ENCODE measurements around the gene TEK. TPM values are rescaled to one million over a fixed set of nuclear protein-coding genes. Genes with fewer than 3 reads are reported as not detected.
A peak's percentile ranks its signal among the peaks of the same experiment; 100 is the strongest.

Gene TEK
- total RNA-seq, 1 donor from 2014 or later: 2.3 TPM

GRCh38 chr9:27192291-27192960 is 83.4 kb downstream of the TEK start:
- peaks cover 8% of the 10 kb centered on the region for H3K9me3 Mint-ChIP-seq (ENCODE audit: unreplicated experiment)
- FAIRE-seq (no peak), DNase-seq (ENCODE audit: low read depth) (peak; percentile 61)
- H3K9me3 ChIP-seq (ENCODE audit: insufficient read depth, low read depth, low read length): no peaks in the 10 kb centered on the region
- H3K27ac ChIP-seq (ENCODE audit: low read depth, low read length): no peak overlapping the region
- no peaks in the 10 kb centered on the region for H3K36me3 Mint-ChIP-seq (ENCODE audit: low read depth, unreplicated experiment)
- TF ChIP-seq CTCF (IDR thresholded peaks at IDR 0.05; ENCODE audit: insufficient read depth, low read depth, low read length) (no peak), EZH2 (IDR thresholded peaks at IDR 0.05; ENCODE audit: insufficient read depth, low read length) (no peak)
- peaks cover 13% of the 10 kb centered on the region for H3K4me1 ChIP-seq (ENCODE audit: insufficient read depth, low read length)
- H3K9ac ChIP-seq (ENCODE audit: low read length): no peak overlapping the region
- no peak overlapping the region for H3K27ac Mint-ChIP-seq (ENCODE audit: unreplicated experiment)
- no peaks in the 10 kb centered on the region for H3K27me3 Mint-ChIP-seq (ENCODE audit: low read depth, unreplicated experiment)
- no peak overlapping the region for H3K4me3 Mint-ChIP-seq (ENCODE audit: unreplicated experiment)
- H3K4me1 Mint-ChIP-seq (ENCODE audit: low read depth, unreplicated experiment): peaks cover 27% of the 10 kb centered on the region
- no peaks in the 10 kb centered on the region for H3K36me3 ChIP-seq (ENCODE audit: insufficient read depth, low read length)
- no peak overlapping the region for H3K4me3 ChIP-seq (ENCODE audit: insufficient read depth, low read depth, low read length)
- H4K20me1 ChIP-seq (ENCODE audit: insufficient read depth, low read length): no peaks in the 10 kb centered on the region
- no peaks in the 10 kb centered on the region for H3K27me3 ChIP-seq (ENCODE audit: insufficient read depth, low read length)
- H2AFZ ChIP-seq (ENCODE audit: low read depth, low read length): no peak overlapping the region
- no peak overlapping the region for H3K4me2 ChIP-seq (ENCODE audit: low read length)
- no peaks in the 10 kb centered on the region for H3K79me2 ChIP-seq (ENCODE audit: insufficient read depth, low read length)

GRCh38 chr9:27193886-27194285 is 84.9 kb downstream of the TEK start:
- peaks cover 27% of the 10 kb centered on the region for H3K4me1 Mint-ChIP-seq (ENCODE audit: low read depth, unreplicated experiment)
- H3K9me3 ChIP-seq (ENCODE audit: insufficient read depth, low read depth, low read length): no peaks in the 10 kb centered on the region

More at GRCh38 chr9:27193886-27194285, 84.9 kb downstream of the TEK start:
- H2AFZ ChIP-seq (ENCODE audit: low read depth, low read length): no peak overlapping the region
- H3K4me3 ChIP-seq (ENCODE audit: insufficient read depth, low read depth, low read length): no peak overlapping the region
- DNase-seq (ENCODE audit: low read depth) (no peak), FAIRE-seq (no peak)
- Mint-ChIP-seq H3K36me3 (ENCODE audit: low read depth, unreplicated experiment) (no peaks in the 10 kb centered on the region), H3K9me3 (ENCODE audit: unreplicated experiment) (peaks cover 8% of the 10 kb centered on the region), H3K27ac (ENCODE audit: unreplicated experiment) (peak overlapping the region; percentile 93), H3K27me3 (ENCODE audit: low read depth, unreplicated experiment) (no peaks in the 10 kb centered on the region), H3K4me3 (ENCODE audit: unreplicated experiment) (no peak overlapping the region)
- H3K4me2 ChIP-seq (ENCODE audit: low read length): no peak overlapping the region
- no peaks in the 10 kb centered on the region for H4K20me1 ChIP-seq (ENCODE audit: insufficient read depth, low read length)
- H3K9ac ChIP-seq (ENCODE audit: low read length): no peak overlapping the region
- H3K4me1 ChIP-seq (ENCODE audit: insufficient read depth, low read length): peaks cover 13% of the 10 kb centered on the region
- no peaks in the 10 kb centered on the region for H3K36me3 ChIP-seq (ENCODE audit: insufficient read depth, low read length)
- H3K79me2 ChIP-seq (ENCODE audit: insufficient read depth, low read length): no peaks in the 10 kb centered on the region
- no peak overlapping the region for H3K27ac ChIP-seq (ENCODE audit: low read depth, low read length)
- TF ChIP-seq CTCF (IDR thresholded peaks at IDR 0.05; ENCODE audit: insufficient read depth, low read depth, low read length): no peak
- TF ChIP-seq EZH2 (IDR thresholded peaks at IDR 0.05; ENCODE audit: insufficient read depth, low read length): no peak
- no peaks in the 10 kb centered on the region for H3K27me3 ChIP-seq (ENCODE audit: insufficient read depth, low read length)
